ENCODE results near the gene RGS4.
"Not testable (repeated sequence)": the region's sequence is repeated elsewhere in the genome, so short reads cannot be mapped to it uniquely, and the experiment has no call there.

Gene RGS4

GRCh38 chr1:163076044-163076443 lies 6.9 kb downstream of the RGS4 start:
- no peak for DNase-seq (ENCODE audit: low spot score)
- H3K9me3 Mint-ChIP-seq = no peaks in the 10 kb centered on the region
- no peaks in the 10 kb centered on the region for H3K36me3 Mint-ChIP-seq (ENCODE audit: low read depth)
- no peak overlapping the region for H3K4me3 Mint-ChIP-seq
- peaks cover 10% of the 10 kb centered on the region for H3K27me3 Mint-ChIP-seq (ENCODE audit: low read depth)
- no peak overlapping the region for H3K27ac Mint-ChIP-seq
- no peaks in the 10 kb centered on the region for H3K4me1 Mint-ChIP-seq (ENCODE audit: low read depth)

DNA sequence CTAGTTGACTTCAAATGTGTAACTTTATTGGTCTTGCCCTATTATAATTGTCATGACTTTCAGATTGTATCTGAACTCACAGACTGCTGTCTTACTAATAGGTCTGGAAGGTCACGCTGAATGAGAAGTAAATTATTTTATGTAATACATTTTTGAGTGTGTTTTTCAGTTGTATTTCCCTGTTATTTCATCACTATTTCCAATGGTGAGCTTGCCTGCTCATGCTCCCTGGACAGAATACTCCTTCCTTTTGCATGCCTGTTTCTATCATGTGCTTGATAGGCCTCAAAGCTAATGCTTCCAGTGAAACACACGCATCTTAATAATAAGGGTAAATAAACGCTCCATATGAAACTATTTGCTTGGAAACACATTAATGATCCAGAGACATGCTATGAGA lies 7.3 kb downstream of the RGS4 start:
- H3K4me1 Mint-ChIP-seq (ENCODE audit: low read depth) = no peaks in the 10 kb centered on the region
- H3K27me3 Mint-ChIP-seq (ENCODE audit: low read depth) = peaks cover 9% of the 10 kb centered on the region
- H3K4me3 Mint-ChIP-seq = no peak overlapping the region
- H3K36me3 Mint-ChIP-seq (ENCODE audit: low read depth) = no peaks in the 10 kb centered on the region
- no peaks in the 10 kb centered on the region for H3K9me3 Mint-ChIP-seq
- no peak for DNase-seq (ENCODE audit: low spot score)
- no peak overlapping the region for H3K27ac Mint-ChIP-seq

DNA sequence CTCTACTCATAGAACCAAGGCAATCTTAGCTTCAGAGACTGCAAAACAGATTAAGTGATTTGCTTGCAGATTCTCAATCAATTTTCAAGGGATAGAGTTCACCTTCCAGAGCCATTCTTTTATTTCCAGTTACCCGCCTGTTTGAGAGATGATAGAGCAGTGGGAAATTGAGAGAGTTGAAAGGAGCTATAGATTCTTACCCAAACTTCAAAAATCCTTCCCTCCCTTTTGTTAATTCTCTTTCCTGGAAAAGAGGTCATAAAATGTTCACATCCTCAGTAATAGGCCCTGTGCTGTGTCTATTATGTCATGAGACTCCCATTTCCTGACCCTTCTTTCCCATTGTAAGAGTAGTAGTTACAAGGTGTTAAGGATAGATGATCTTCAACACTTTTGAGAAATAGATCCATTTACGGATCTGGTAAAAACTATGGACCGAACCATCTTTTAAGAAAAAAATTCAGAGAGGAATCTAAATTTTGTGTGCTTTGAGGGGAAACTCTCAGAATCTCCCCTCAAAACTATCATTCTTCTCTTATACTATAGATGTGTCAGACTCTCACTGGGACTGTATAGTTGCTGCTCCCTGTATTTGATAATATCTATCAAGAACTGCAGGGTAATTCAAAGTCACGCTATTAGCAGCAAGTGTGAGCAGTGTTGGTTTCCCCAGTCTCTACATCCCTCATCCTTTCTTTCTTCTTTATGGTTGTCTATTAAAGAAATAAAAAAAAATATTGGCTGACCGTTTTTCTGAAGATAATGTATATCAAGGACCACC lies 8.0 kb downstream of the RGS4 start:
- no peaks in the 10 kb centered on the region for H3K36me3 Mint-ChIP-seq (ENCODE audit: low read depth)

DNA sequence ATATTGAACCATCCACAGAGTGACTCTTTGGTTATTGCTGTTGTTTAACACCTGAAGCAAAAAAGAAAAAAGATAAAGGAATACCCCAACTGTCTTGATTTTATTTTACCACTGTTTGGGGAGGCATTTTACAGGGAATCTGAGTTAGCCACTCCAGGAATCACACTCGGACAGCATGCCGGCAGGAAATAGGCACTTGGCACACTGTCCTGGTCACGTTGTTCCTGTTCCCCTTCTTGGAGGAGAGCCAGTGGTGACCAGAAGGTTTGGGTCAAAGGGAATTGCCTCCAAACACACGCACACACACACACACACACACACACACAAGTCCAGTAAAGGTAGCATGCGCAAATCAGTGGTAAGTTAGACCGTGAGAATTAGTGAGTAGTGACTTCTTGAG lies 13.8 kb downstream of the RGS4 start:
- DNase-seq (ENCODE audit: low spot score) = no peak
- Mint-ChIP-seq H3K4me3 (no peak overlapping the region), H3K4me1 (ENCODE audit: low read depth) (no peaks in the 10 kb centered on the region), H3K9me3 (no peaks in the 10 kb centered on the region), H3K27ac (no peak overlapping the region), H3K36me3 (ENCODE audit: low read depth) (no peaks in the 10 kb centered on the region), H3K27me3 (ENCODE audit: low read depth) (no peaks in the 10 kb centered on the region)

More for the DNA sequence above, 8.0 kb downstream of the RGS4 start:
- Mint-ChIP-seq H3K9me3 (no peaks in the 10 kb centered on the region), H3K27me3 (ENCODE audit: low read depth) (peaks cover 7% of the 10 kb centered on the region), H3K4me1 (ENCODE audit: low read depth) (no peaks in the 10 kb centered on the region), H3K4me3 (no peak overlapping the region), H3K27ac (no peak overlapping the region)
- DNase-seq (ENCODE audit: low spot score) = no peak

DNA sequence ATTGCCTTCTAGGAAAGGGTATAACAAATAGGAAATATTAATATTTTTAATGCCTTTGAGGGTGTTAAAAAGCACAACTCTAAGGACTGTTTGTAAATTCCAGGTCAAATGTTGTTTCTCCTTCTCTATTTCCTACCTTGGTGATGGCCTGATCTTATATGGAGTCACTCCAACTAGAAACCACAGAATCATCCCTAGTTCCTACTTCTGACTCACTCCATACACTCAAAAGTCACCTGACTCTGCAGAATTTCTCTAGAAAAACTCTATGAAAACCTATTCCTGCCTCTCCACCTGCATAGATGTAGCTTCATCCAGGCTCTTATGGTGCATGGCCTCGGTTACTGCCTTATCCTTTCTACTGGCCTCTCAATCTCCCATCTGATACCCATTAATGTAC lies 14.5 kb downstream of the RGS4 start:
- no peaks in the 10 kb centered on the region for H3K27me3 Mint-ChIP-seq (ENCODE audit: low read depth)
- no peaks in the 10 kb centered on the region for H3K9me3 Mint-ChIP-seq
- DNase-seq (ENCODE audit: low spot score) = no peak
- H3K27ac Mint-ChIP-seq = no peak overlapping the region
- no peaks in the 10 kb centered on the region for H3K4me1 Mint-ChIP-seq (ENCODE audit: low read depth)
- no peak overlapping the region for H3K4me3 Mint-ChIP-seq
- no peaks in the 10 kb centered on the region for H3K36me3 Mint-ChIP-seq (ENCODE audit: low read depth)

GRCh38 chr1:163084330-163084729 lies 15.2 kb downstream of the RGS4 start:
- H3K9me3 Mint-ChIP-seq = no peaks in the 10 kb centered on the region
- no peak overlapping the region for H3K27ac Mint-ChIP-seq
- H3K27me3 Mint-ChIP-seq (ENCODE audit: low read depth) = no peaks in the 10 kb centered on the region
- no peak overlapping the region for H3K4me3 Mint-ChIP-seq
- DNase-seq (ENCODE audit: low spot score) = no peak
- no peaks in the 10 kb centered on the region for H3K4me1 Mint-ChIP-seq (ENCODE audit: low read depth)
- no peaks in the 10 kb centered on the region for H3K36me3 Mint-ChIP-seq (ENCODE audit: low read depth)

DNA sequence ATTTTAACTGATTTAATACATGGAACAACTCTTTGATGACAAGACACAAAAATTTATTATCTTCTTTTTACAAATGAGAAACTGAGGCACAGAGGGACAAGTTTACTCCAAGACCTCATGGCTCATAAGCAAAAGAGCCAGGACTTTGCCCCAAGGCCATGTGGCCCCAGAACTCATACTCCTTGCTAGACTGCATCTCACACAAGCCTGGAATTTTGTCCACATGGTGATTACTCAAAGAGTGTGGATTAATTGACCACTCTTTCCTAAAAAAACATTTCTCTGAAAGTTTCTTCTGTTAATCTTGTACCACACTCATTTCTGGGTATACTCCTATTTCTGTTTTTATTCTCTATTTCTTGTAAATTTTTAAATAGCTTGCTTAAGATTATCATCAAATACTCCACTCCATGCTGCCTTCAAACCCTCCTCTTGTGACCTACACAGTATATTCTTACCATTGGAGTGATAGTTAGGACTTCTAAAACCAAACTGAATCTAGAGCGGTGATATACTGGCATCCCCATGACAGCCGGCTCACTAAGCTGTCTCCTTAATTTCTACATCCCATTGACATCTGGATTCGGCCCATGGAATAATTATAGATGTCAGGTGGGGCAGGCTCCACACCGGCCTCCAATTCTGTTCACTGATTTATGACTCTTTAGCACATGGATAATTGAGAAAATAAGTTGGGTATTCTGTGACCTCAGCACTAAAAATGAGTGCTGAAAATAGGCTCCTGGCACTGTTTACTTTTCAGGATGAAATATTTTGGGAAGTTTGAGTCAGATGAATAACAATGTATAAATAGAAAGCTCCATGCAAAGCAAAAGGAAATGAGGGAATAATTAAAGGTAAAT lies 16.1 kb downstream of the RGS4 start:
- H3K4me3 Mint-ChIP-seq = no peak overlapping the region
- no peaks in the 10 kb centered on the region for H3K27me3 Mint-ChIP-seq (ENCODE audit: low read depth)

DNA sequence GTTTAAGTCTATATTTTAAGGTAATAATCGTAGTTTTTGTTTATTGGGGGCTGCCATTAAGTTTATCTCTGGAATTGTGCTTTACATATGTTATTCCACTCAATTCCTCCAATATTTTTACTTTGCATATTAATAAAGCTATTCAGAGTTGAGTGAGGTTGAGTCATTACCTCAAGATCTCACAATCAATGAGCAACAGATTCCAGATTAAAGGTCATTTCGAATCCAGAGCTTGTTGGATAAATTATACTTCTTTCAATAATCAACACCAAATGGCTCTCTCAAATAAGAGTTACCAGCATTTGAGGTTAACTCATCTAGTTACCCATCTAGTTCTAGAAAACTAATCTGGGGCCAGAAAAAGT lies 16.7 kb downstream of the RGS4 start:
- Mint-ChIP-seq H3K27ac (no peak overlapping the region), H3K27me3 (ENCODE audit: low read depth) (no peaks in the 10 kb centered on the region), H3K9me3 (no peaks in the 10 kb centered on the region), H3K4me3 (no peak overlapping the region), H3K36me3 (ENCODE audit: low read depth) (no peaks in the 10 kb centered on the region), H3K4me1 (ENCODE audit: low read depth) (no peaks in the 10 kb centered on the region)
- no peak for DNase-seq (ENCODE audit: low spot score)

More for the DNA sequence above, 16.1 kb downstream of the RGS4 start:
- Mint-ChIP-seq H3K36me3 (ENCODE audit: low read depth) (no peaks in the 10 kb centered on the region), H3K27ac (no peak overlapping the region), H3K4me1 (ENCODE audit: low read depth) (no peaks in the 10 kb centered on the region), H3K9me3 (no peaks in the 10 kb centered on the region)
- no peak for DNase-seq (ENCODE audit: low spot score)

GRCh38 chr1:163089117-163089516 lies 20.0 kb downstream of the RGS4 start:
- H3K27me3 Mint-ChIP-seq (ENCODE audit: low read depth); H3K4me3 Mint-ChIP-seq; H3K27ac Mint-ChIP-seq; DNase-seq (ENCODE audit: low spot score); H3K4me1 Mint-ChIP-seq (ENCODE audit: low read depth); H3K9me3 Mint-ChIP-seq; H3K36me3 Mint-ChIP-seq (ENCODE audit: low read depth): not testable (repeated sequence)

DNA sequence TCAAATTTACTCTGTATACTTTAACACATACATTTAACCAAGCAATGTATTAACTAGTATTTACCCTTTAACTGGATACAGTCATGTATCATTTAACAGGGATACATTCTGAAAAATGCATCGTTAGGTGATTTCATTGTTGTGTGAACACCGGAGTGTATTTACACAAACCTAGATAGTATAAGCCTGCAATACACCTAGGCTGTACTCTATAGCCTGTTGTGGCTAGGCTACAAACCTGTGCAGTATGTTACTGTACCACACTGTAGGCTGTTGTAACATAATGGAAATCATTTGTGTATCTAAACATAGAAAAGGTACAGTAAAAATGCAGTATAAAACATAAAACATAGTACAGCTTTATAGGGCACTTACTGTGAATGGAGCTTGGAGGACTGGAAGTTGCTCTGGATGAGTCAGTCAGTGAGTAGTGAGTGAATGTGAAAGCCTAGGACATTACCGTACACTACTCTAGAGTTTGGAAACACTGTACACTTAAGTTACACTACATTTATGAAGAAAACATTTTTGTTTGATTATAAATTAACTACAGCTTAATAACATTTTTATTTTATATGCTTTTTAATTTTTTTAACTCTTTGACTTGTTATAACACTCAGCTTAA lies 21.3 kb downstream of the RGS4 start:
- DNase-seq (ENCODE audit: low spot score) = no peak
- no peaks in the 10 kb centered on the region for H3K4me1 Mint-ChIP-seq (ENCODE audit: low read depth)
- H3K27ac Mint-ChIP-seq = no peak overlapping the region
- no peak overlapping the region for H3K4me3 Mint-ChIP-seq
- H3K9me3 Mint-ChIP-seq = no peaks in the 10 kb centered on the region
- H3K27me3 Mint-ChIP-seq (ENCODE audit: low read depth) = no peaks in the 10 kb centered on the region
- H3K36me3 Mint-ChIP-seq (ENCODE audit: low read depth) = no peaks in the 10 kb centered on the region

- Mint-ChIP-seq H3K4me3 (no peak overlapping the region), H3K27me3 (ENCODE audit: low read depth) (no peaks in the 10 kb centered on the region), H3K36me3 (ENCODE audit: low read depth) (no peaks in the 10 kb centered on the region), H3K9me3 (no peaks in the 10 kb centered on the region), H3K27ac (no peak overlapping the region), H3K4me1 (ENCODE audit: low read depth) (no peaks in the 10 kb centered on the region)
- DNase-seq (ENCODE audit: low spot score) = no peak
These were observed 24.0 kb downstream of the RGS4 start for GRCh38 chr1:163093169-163093568.

GRCh38 chr1:163093579-163093978 lies 24.4 kb downstream of the RGS4 start:
- H3K4me1 Mint-ChIP-seq (ENCODE audit: low read depth) = no peaks in the 10 kb centered on the region
- no peaks in the 10 kb centered on the region for H3K27me3 Mint-ChIP-seq (ENCODE audit: low read depth)
- DNase-seq (ENCODE audit: low spot score) = no peak
- H3K36me3 Mint-ChIP-seq (ENCODE audit: low read depth) = no peaks in the 10 kb centered on the region
- no peaks in the 10 kb centered on the region for H3K9me3 Mint-ChIP-seq
- H3K4me3 Mint-ChIP-seq = no peak overlapping the region
- H3K27ac Mint-ChIP-seq = no peak overlapping the region

- DNase-seq (ENCODE audit: low spot score) = no peak
- no peaks in the 10 kb centered on the region for H3K36me3 Mint-ChIP-seq (ENCODE audit: low read depth)
- H3K9me3 Mint-ChIP-seq = no peaks in the 10 kb centered on the region
- no peak overlapping the region for H3K27ac Mint-ChIP-seq
- H3K4me1 Mint-ChIP-seq (ENCODE audit: low read depth) = no peaks in the 10 kb centered on the region
- no peak overlapping the region for H3K4me3 Mint-ChIP-seq
- H3K27me3 Mint-ChIP-seq (ENCODE audit: low read depth) = no peaks in the 10 kb centered on the region
These were observed 25.0 kb downstream of the RGS4 start for GRCh38 chr1:163094182-163094581.

DNA sequence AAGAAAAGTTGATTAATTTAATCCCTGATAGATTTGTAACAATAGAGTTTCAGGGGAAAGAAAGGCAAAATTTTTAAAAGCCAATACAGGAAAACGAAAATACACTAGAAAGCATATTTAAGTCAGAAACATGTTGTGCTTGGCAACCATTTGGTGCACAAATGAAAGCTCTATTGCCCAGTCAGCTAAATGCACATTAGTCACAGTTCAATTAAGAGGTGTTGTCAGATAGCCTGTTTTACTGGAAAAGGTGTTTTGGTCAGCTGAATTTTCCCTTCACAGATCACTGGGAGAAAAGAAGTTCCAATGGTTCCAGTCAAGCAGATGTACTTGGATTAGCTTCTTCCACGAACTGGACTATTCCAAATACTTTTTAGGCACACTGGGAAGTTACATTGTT lies 25.4 kb downstream of the RGS4 start:
- DNase-seq (ENCODE audit: low spot score) = no peak
- Mint-ChIP-seq H3K9me3 (no peaks in the 10 kb centered on the region), H3K27ac (no peak overlapping the region), H3K27me3 (ENCODE audit: low read depth) (no peaks in the 10 kb centered on the region), H3K36me3 (ENCODE audit: low read depth) (no peaks in the 10 kb centered on the region), H3K4me1 (ENCODE audit: low read depth) (no peaks in the 10 kb centered on the region), H3K4me3 (no peak overlapping the region)
